Upper lobe of left lung (tissue), 4 donors: Measurements from ENCODE around the gene DPCD.

Source experiments
- CTCF ChIP-seq, 6 experiments: fragments of 450-650 bp in 4 of 6; fragments of 200-600 bp in 2 of 6; sonication (generic) in 2 of 6; IDR thresholded peaks; one replicate each; pipeline ENCODE4 v1.5.1; 2016 to 2019; ENCODE audit warnings: antibody characterized with exemption in 6 of 6
- POLR2AphosphoS5 ChIP-seq, 2 donors: sonication (generic); formaldehyde crosslinking; IDR thresholded peaks; one replicate each; pipeline ENCODE4 v1.5.1; 2017; ENCODE audit warnings: antibody characterized with exemption in 2 of 2

DNA sequence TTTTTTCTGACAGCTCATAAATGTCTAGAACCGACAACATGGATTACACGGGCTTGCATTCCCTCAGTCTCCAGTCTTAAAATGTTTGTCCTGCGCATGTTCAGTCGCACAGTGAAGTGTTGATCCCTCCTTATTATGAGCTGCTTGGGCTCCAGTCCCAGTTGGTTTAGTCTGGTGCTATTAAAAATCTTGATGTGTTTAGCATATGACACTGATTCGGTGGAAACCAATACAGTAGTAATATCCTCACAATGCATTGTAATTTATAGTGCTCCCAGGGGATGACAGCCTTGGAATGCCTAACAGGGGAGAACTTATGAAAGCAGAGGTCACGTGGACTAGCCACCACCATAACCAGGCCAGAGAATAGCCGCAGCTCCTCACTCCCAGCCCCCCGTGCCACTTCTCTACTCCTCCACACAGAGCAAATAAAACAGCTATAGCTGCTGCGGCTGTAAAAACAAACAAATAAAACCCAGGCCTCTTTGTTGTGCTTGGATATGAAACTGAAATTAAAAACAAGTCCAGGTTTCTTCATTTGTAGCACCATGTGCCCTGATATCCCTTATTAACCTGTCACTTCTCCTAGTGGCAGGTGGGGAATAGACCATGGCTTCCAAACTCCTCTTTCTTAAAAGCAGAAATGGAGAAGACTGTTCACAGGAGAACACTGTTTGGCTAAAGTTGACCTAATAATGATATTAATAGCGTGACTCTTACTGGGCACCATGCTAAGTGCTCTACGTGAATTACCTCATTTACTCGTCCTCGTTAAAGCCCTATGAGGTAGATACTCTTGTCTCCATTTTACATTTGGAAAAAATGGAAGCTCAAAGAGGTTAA, 7.7 kb downstream of the DPCD start:
- TF ChIP-seq POLR2AphosphoS5 (IDR thresholded peaks at IDR 0.05), result no peak
- no peak for TF ChIP-seq CTCF (IDR thresholded peaks at IDR 0.05)
